ENCODE measurements around the gene WDCP. TPM values are rescaled to one million over a fixed set of nuclear protein-coding genes. Genes with fewer than 3 reads are reported as not detected.

Gene WDCP
- total RNA-seq, 8 experiments from 2014 or later, result 8.8 to 17.7 (median 12.1) TPM

DNA sequence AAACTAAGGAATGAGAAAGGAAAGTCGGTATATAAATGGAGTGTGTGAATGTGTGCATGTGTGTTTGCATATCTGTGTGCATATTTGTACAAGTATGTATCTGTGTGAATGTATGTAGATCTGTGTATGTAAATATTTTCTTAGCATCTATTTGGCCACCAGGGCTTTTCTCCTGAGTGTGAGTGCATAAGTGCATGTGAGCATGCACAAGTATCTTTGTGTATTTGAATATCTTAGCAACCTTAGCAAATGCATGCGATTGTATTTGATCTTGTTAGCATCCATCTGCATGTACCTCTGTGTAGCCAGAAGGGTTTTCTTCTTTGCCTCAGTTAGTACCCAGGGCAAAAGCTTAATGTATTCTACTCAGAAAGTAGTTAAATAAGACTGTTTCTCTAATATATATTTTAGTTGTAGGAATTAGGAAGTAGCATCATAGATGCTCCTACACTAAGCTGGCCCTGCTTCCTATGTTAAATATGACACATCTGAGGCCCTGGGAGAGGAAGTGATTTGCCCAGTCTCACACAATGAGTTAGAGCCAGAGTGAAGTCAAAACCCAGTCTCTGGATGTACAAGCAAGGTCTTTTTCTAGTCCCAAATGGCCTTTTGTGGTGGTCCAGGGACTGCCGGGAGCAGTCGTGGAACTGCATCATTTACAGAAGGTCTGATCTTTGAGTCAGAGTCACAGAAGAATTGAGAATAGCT lies 11.5 kb upstream of the WDCP start:
- 0 to 92% (median 59%) methylated on average over 1 to 4 of the region's 4 CpGs; no CpG with 5 or more reads in 2 of the 10 experiments for WGBS, 10 experiments
- in situ Hi-C loops (cut with MboI; ENCODE audit: low pct_unique_long_range_greater_than_20kb in 2 of 9, low sequenced_read_pairs in 9 of 9, unreplicated experiment in 9 of 9), result loop anchor here in 1 of 9 experiments (25.0 kb wide), 1 partner anchor 121 kb away; the partner anchor contains the start of genes ATAD2B and UBXN2A
- H3K27ac ChIP-seq, result no peak overlapping the region
- ATAC-seq (replicated peaks in 6 of 8), result peak in 5 of 8 experiments; percentile 50 to 94 (median 91)
- H3K4me1 ChIP-seq (replicated peaks in 1 of 2), result no peaks in the 10 kb centered on the region
- H3K4me3 ChIP-seq, result no peak overlapping the region

DNA sequence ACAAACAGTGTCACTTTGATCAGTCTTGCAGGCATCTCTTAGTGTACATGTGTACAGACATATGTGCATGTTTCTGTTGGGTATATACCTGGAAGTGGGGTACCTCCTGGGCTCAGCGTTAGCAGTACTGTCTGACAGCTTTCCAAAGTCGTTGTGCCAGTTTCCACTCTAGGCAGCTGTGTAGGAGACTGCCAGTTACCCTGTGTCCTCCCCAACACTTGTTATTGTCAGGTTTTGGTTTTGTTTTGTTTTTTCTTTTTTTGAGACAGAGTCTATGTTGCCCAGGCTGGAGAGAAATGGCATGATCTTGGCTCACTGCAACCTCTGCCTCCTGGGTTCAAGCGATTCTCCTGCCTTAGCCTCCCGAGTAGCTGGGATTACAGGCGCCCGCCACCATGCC lies 8.6 kb upstream of the WDCP start:
- in situ Hi-C loops (cut with MboI; ENCODE audit: low pct_unique_long_range_greater_than_20kb in 2 of 9, low sequenced_read_pairs in 9 of 9, unreplicated experiment in 9 of 9), result loop anchor here in 1 of 9 experiments (25.0 kb wide), 1 partner anchor 118 kb away; the partner anchor contains the start of genes ATAD2B and UBXN2A

DNA sequence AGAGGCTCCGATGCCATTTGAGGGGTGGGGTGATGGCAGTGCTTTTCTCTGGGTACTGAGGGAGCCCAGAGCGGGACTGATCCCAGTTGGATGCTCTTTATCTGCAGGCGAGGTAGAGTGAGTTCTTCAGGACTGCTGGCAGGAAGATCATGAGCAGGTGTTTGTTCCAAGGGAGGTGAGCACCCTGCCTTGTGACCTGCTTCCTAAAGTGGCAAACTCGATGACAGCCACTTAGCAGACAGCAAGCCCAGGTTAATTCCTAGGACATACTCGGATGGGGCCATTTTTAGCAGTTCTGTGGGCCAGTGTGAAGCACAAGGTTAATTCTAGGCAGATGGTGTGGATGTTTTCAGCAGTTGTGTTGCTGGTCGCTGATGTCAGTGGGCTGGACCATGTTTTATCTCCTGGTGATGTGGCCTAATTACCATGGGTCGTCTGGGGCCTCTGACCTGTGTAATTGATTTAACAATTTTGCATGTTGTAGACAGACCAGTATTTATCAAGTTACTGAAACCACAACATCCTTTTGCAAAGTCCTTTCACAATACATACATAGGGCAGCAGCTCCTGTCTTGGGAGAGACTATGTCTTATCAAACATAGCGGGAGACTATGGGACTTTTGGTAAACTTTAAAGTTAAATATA lies 7.3 kb upstream of the WDCP start:
- ATAC-seq (replicated peaks in 6 of 8), result no peak
- peaks cover 3 to 14% of the 10 kb centered on the region in 2 donors for H3K4me1 ChIP-seq (replicated peaks in 1 of 2)
- no peak overlapping the region for H3K4me3 ChIP-seq
- H3K27ac ChIP-seq, result peak overlapping the region in 1 of 2 donors; percentile 48
- in situ Hi-C loops (cut with MboI; ENCODE audit: low pct_unique_long_range_greater_than_20kb in 2 of 9, low sequenced_read_pairs in 9 of 9, unreplicated experiment in 9 of 9), result loop anchor here in 1 of 9 experiments (25.0 kb wide), 1 partner anchor 117 kb away; the partner anchor contains the start of genes ATAD2B and UBXN2A
- WGBS, 10 experiments, result 39 to 90% (median 66%) methylated on average over 2 to 7 of the region's 8 CpGs

More for the DNA sequence above, 8.6 kb upstream of the WDCP start:
- ATAC-seq (replicated peaks in 6 of 8), result no peak
- Histone ChIP-seq H3K4me1 (replicated peaks in 1 of 2) (peaks cover 3 to 14% of the 10 kb centered on the region in 2 donors), H3K4me3 (no peak overlapping the region), H3K27ac (no peak overlapping the region)
- WGBS, 10 experiments, result 87 to 100% (median 90%) methylated on average over 2 to 5 of the region's 6 CpGs; no CpG with 5 or more reads in 5 of the 10 experiments

DNA sequence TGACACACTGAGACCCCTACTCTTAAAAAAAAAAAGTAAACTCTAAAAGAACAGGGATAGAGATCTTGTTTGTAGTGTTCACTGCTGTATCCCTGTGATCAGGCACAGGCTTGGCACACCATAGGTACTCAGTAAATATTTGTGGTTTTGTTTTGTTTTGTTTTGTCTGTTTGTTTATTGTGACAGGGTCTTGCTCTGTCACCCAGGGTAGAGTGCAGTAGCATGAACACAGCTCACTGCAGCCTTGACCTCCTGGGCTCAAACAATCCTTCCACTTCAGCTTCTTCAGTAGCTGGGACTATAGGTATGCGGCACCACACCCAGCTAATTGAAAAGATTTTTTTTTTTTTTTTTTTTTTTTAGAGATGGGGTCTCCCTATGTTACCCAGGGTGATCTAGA lies 5.8 kb upstream of the WDCP start:
- H3K4me3 ChIP-seq, result no peak overlapping the region
- WGBS, 10 experiments, result 80 to 100% (median 100%) methylated on average over 1 of the region's 1 CpG; no CpG with 5 or more reads in 4 of the 10 experiments
- in situ Hi-C loops (cut with MboI; ENCODE audit: low pct_unique_long_range_greater_than_20kb in 2 of 9, low sequenced_read_pairs in 9 of 9, unreplicated experiment in 9 of 9), result loop anchor here in 1 of 9 experiments (25.0 kb wide), 1 partner anchor 116 kb away; the partner anchor contains the start of genes ATAD2B and UBXN2A
- peaks cover 5 to 14% of the 10 kb centered on the region in 2 donors for H3K4me1 ChIP-seq (replicated peaks in 1 of 2)
- no peak for ATAC-seq (replicated peaks in 6 of 8)
- H3K27ac ChIP-seq, result no peak overlapping the region

DNA sequence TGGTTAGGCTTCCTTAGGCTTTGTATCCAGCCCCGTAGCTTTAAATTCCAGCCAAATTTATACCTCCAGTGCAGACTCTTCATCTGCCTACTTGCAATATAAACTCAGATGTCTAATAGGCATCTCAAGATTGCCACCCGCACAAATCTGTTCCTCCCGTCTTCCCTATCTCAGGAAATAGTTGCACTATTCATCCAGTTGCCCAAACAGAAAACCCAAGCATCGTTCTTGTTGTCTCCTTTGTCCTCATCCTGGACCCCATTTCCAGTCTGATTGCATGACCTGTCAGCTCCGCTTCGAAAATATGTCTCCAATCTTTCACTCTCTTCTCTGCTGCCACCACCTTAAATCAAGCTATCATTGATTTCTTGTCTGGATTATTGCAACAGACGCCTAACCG lies 4.6 kb upstream of the WDCP start:
- in situ Hi-C loops (cut with MboI; ENCODE audit: low pct_unique_long_range_greater_than_20kb in 2 of 9, low sequenced_read_pairs in 9 of 9, unreplicated experiment in 9 of 9), result loop anchor here in 1 of 9 experiments (25.0 kb wide), 1 partner anchor 115 kb away; the partner anchor contains the start of genes ATAD2B and UBXN2A
- no peak overlapping the region for H3K27ac ChIP-seq
- H3K4me1 ChIP-seq (replicated peaks in 1 of 2), result peaks cover 10 to 14% of the 10 kb centered on the region in 2 donors
- ATAC-seq (replicated peaks in 6 of 8), result no peak
- 63 to 100% (median 77%) methylated on average over 1 to 8 of the region's 8 CpGs; no CpG with 5 or more reads in 1 of the 10 experiments for WGBS, 10 experiments
- no peak overlapping the region for H3K4me3 ChIP-seq

DNA sequence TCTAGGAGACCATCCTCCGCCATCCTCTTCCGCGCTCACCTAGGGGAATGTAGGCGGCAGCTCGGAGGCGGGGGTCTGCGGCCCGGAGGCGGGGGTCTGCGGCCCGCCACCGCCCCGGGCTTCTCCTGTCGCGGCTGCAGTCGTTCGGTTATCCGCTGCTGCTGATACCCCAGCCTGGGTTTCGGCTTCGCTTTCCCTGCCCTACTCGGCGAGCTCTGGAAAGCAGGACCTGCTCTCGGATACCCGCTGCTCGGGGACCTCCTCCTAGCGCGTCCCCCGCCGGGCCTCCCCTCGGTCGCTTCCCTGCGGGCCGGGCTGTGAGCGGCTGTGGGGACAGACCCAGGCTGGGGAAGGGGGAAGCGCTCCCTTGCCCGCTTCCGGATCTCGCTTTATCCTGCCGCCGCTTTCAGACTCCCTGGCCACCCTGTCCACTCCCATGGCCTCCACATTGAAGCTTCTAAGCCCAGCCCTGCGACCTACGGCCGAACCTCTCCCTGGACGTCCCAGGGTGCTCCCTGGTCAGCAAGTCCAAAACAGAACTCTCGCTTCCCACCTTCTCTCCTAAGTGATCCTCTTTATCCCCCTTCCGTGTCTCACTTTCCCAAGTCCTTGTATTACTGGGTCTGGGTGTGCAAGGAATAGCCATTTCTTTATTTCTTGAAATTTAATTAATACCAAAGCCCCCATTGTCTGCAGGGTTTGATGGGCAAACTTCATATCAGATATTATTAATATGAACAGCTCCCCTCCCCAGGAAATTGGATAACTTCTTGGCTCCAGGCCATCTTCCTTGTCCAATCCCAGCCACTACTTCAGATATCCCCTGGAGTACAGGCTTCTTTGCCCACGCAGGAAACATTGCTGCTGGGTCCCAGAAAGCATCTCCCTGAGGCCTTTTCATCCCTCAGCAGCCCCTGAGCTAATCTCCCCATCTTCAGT lies 3.1 kb upstream of the WDCP start:
- peak; percentile 0 to 13 (median 4) for ATAC-seq (replicated peaks in 6 of 8)
- Histone ChIP-seq H3K27ac (peak overlapping the region; percentile 51 to 60), H3K4me3 (peak overlapping the region; percentile 71 to 81 (median 79)), H3K4me1 (replicated peaks in 1 of 2) (peaks cover 10 to 18% of the 10 kb centered on the region in 2 donors)
- in situ Hi-C loops (cut with MboI; ENCODE audit: low pct_unique_long_range_greater_than_20kb in 2 of 9, low sequenced_read_pairs in 9 of 9, unreplicated experiment in 9 of 9), result loop anchor here in 1 of 9 experiments (25.0 kb wide), 1 partner anchor 113 kb away; the partner anchor contains the start of genes ATAD2B and UBXN2A
- WGBS, 10 experiments, result 0 to 100% (median 20%) methylated on average over 1 to 7 of the region's 47 CpGs; no CpG with 5 or more reads in 3 of the 10 experiments

DNA sequence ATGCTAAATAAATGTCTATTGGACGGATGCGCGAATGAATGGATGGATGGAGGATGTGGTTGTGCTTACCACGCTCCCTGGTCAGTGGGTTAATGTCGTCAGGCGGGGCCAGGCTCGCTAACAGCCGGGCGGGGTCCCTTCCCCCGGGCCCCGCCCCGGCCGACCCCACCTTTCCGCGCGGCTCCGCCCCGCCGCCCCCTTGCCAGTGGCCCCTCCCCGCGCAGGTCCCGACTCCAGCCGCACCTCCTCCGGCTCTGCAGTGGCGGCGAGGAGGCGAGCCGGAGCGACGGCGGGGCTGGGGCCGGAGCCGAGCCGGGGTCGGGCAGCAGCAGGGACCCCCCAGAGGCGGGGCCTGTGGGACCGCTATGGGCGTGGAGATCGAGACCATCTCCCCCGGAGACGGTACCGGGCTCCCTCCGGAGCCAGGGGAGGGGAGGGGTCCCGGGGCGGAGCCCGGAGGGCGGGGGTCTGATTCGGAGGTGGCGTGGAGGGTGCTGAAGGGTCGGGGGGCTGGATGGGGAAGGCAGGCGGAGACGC lies 2.4 kb upstream of the WDCP start, which contains the start of gene FKBP1B:
Gene FKBP1B (plus strand): TSS at position 257 of the 537 bp plus-strand sequence. CDS start 109 bp downstream, at position 366.
- peak within 1 kb of the TSS; percentile 71 to 81 (median 79) for H3K4me3 ChIP-seq
- in situ Hi-C loops (cut with MboI; ENCODE audit: low pct_unique_long_range_greater_than_20kb in 2 of 9, low sequenced_read_pairs in 9 of 9, unreplicated experiment in 9 of 9), result loop anchor here in 1 of 9 experiments (25.0 kb wide), 1 partner anchor 112 kb away; the partner anchor contains the start of genes ATAD2B and UBXN2A
- ATAC-seq (replicated peaks in 6 of 8), result peak; percentile 5 to 48 (median 37)
- H3K27ac ChIP-seq, result peak within 1 kb of the TSS; percentile 51 to 60
- 0% methylated on average over 4 of the region's 52 CpGs; no CpG with 5 or more reads in 9 of the 10 experiments for WGBS, 10 experiments
- H3K4me1 ChIP-seq (replicated peaks in 1 of 2), result peaks cover 10 to 18% of the 10 kb centered on the region in 2 donors

DNA sequence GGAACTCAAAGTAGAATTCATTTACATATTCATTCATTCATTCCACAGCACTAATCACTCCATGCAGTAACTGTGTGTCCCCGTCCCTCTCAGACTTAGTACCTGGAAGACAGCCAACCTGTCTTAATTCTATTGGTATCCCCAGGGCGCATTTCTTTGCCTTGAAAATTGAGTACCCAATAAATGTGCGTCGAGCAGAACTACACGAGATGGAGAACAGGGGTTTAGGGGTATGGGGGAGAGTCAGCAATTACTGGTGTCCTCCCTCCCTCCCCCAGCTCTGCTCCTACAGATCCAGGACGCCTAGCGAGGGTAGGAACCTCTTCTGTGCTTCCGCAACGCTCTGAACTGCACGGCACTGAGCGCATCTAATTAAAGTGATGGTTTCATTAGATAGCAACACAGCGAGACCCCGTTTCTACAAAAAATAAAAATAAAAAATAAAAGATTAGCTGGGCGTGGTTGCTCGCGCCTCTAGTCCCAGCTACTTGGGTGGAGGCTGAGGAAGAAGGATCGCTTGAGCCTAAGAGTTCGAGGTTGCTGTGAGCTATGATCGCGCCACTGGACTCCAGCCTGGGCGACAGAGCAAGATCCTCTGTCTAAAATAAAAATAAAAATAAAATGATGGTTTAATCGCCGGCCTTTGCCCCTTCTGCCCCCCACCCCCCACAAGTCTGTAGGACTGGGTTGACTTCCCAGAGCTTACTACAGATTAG lies 1.7 kb upstream of the WDCP start:
- 15 to 80% (median 56%) methylated on average over 2 to 23 of the region's 23 CpGs for WGBS, 10 experiments
- in situ Hi-C loops (cut with MboI; ENCODE audit: low pct_unique_long_range_greater_than_20kb in 2 of 9, low sequenced_read_pairs in 9 of 9, unreplicated experiment in 9 of 9), result no loop called here
- Histone ChIP-seq H3K4me1 (replicated peaks in 1 of 2) (peaks cover 10 to 18% of the 10 kb centered on the region in 2 donors), H3K4me3 (peak overlapping the region; percentile 71 to 81 (median 79)), H3K27ac (no peak overlapping the region)
- ATAC-seq (replicated peaks in 6 of 8), result no peak

DNA sequence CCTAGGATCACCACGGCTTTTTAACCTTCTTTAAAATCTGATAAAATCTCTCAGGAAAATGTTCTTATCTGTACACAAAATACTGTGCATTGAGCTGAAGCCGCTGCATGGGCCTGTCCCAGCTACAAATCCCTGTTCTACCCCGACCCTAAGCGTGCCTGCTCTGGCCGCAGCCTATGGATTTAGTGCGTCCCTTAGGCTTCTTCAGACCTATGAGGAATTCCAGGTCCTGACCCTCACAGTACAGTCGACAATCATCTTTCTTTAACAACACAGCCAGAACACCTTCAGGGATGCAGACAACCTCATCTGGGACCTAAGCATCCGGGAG lies 477 bp upstream of the WDCP start:
- in situ Hi-C loops (cut with MboI; ENCODE audit: low pct_unique_long_range_greater_than_20kb in 2 of 9, low sequenced_read_pairs in 9 of 9, unreplicated experiment in 9 of 9), result no loop called here
- Histone ChIP-seq H3K4me3 (peak overlapping the region; percentile 7 to 82 (median 22)), H3K27ac (no peak overlapping the region), H3K4me1 (replicated peaks in 1 of 2) (peaks cover 7 to 11% of the 10 kb centered on the region in 2 donors)
- 0 to 71% (median 54%) methylated on average over 1 to 7 of the region's 8 CpGs; no CpG with 5 or more reads in 2 of the 10 experiments for WGBS, 10 experiments
- ATAC-seq (replicated peaks in 6 of 8), result peak in 6 of 8 experiments; percentile 2 to 21 (median 13)

DNA sequence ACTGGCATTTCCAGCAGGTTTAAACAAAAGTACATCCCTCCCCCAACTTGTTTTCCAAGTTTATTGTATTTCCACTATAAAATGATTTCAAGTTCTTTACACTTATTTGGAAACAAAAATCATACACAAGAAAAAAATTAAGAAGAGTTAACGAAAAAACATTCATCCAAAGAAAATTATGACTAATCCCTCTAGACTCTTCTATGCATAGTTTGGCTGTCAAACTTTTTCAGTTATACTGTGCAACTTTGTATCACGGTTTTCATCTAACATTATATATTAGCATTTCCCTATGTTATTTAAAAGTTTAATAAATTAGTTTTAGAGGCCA lies 627 bp downstream of the WDCP start:
- ATAC-seq (replicated peaks in 6 of 8), result no peak
- peaks cover 4 to 7% of the 10 kb centered on the region in 2 donors for H3K4me1 ChIP-seq (replicated peaks in 1 of 2)
- peak overlapping the region; percentile 48 to 82 (median 55) for H3K4me3 ChIP-seq
- in situ Hi-C loops (cut with MboI; ENCODE audit: low pct_unique_long_range_greater_than_20kb in 2 of 9, low sequenced_read_pairs in 9 of 9, unreplicated experiment in 9 of 9), result no loop called here
- WGBS, 10 experiments, result 0 to 13% (median 0%) methylated on average over 1 to 2 of the region's 2 CpGs
- no peak overlapping the region for H3K27ac ChIP-seq
